ENCODE measurements around the gene PLD4.

Gene PLD4

DNA sequence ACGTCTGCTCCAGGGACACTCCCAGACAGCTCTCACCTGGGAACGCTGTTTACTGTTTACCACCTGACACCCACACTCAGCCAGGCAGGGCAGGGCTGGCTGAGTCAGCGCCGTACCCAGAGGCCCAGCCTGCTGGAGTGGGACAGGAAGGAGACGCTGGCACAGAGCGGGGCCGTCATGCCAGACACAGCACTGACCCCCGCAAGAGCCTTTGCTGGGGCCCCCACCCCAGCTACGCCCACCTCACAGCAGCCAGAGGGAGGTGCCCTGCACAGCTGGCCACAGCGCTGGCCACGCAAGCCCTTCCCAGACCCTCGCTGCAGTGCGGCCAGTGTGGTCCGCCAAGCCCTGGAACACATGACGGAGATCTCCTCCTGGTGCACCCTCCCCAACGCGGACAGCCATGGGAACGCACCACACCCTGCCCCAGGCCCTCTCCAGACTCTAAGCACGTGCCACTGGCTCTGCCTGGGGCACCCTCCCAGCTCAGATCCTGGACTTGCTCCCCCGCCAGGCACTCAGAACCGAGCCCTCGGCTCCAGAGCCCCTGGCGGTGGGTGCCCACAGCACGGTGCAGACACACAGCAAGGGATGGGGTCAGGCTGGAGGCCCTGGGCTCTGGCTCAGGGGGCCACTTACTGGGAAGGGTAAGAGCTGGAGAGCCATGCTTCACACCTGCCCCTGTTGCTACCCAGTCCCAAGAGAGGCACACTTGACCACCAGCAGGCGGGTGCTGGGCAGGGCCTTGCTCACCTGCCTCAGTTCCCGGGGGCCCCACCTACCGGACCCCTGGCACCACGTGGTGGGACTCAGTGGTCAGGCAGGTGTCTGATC, 47.8 kb downstream of the PLD4 start:
- TF ChIP-seq TARDBP (IDR thresholded peaks at IDR 0.05) (no peak), SUZ12 (IDR thresholded peaks at IDR 0.05) (no peak), ZNF384 (IDR thresholded peaks at IDR 0.05) (no peak), L3MBTL2 (conservative IDR thresholded peaks at IDR 0.05) (no peak), ELF4 (IDR thresholded peaks at IDR 0.05) (no peak), LEF1 (IDR thresholded peaks at IDR 0.05; ENCODE audit: borderline replicate concordance) (no peak), CTBP1 (IDR thresholded peaks at IDR 0.05; ENCODE audit: borderline replicate concordance) (no peak), HDGF (IDR thresholded peaks at IDR 0.05; ENCODE audit: borderline replicate concordance) (no peak), NFRKB (IDR thresholded peaks at IDR 0.05) (no peak), FOXA1 (IDR thresholded peaks at IDR 0.05) (no peak), SP1 (IDR thresholded peaks at IDR 0.05) (no peak), BHLHE40 (IDR thresholded peaks at IDR 0.05; ENCODE audit: borderline replicate concordance) (no peak), FOXM1 (IDR thresholded peaks at IDR 0.05; ENCODE audit: borderline replicate concordance) (no peak), ARNT (IDR thresholded peaks at IDR 0.05) (no peak), FOXK2 (IDR thresholded peaks at IDR 0.05) (no peak)
- TF ChIP-seq, protein P1, sequence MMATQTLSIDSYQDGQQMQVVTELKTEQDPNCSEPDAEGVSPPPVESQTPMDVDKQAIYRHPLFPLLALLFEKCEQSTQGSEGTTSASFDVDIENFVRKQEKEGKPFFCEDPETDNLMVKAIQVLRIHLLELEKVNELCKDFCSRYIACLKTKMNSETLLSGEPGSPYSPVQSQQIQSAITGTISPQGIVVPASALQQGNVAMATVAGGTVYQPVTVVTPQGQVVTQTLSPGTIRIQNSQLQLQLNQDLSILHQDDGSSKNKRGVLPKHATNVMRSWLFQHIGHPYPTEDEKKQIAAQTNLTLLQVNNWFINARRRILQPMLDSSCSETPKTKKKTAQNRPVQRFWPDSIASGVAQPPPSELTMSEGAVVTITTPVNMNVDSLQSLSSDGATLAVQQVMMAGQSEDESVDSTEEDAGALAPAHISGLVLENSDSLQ (IDR thresholded peaks at IDR 0.05), result no peak
- ChIA-PET POLR2A (interaction anchor here (0.8 to 1.5 kb wide), 3 partner anchors 13 to 63 kb away, joined by 3 to 4 read pairs (median 3); partner anchors contain the start of gene CLBA1), CTCF (interaction anchor here (0.6 to 5.3 kb wide), 3 partner anchors 13 to 145 kb away, joined by 3 to 42 read pairs (median 3); partner anchors contain the start of gene CLBA1)
- no peak for DNase-seq (ENCODE audit: extremely low spot score)

DNA sequence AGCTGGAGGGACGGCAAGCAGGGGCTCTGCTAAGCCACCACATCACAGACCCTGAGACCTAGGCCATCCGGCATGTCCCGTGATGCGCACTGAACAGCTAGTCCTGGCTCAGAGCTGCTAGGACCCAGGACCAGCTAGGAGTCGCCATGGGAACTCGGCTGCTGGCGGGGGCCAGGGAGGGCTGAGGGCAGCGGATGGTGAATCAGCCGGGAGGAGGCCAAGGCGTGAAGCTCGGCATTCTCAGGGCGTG, 48.4 kb downstream of the PLD4 start:
- no peak for DNase-seq (ENCODE audit: extremely low spot score)
- POLR2A ChIA-PET, result interaction anchor here (0.8 to 1.5 kb wide), 4 partner anchors 13 to 63 kb away, joined by 3 to 7 read pairs (median 4); partner anchors contain the start of genes CDCA4 and CLBA1
- CTCF ChIA-PET, result interaction anchor here (0.6 to 5.3 kb wide), 5 partner anchors 12 to 379 kb away, joined by 3 to 42 read pairs (median 3); partner anchors contain the start of gene CLBA1
- TF ChIP-seq ARNT (IDR thresholded peaks at IDR 0.05) (no peak), SUZ12 (IDR thresholded peaks at IDR 0.05) (no peak), ZNF384 (IDR thresholded peaks at IDR 0.05) (no peak), FOXM1 (IDR thresholded peaks at IDR 0.05; ENCODE audit: borderline replicate concordance) (no peak)

DNA sequence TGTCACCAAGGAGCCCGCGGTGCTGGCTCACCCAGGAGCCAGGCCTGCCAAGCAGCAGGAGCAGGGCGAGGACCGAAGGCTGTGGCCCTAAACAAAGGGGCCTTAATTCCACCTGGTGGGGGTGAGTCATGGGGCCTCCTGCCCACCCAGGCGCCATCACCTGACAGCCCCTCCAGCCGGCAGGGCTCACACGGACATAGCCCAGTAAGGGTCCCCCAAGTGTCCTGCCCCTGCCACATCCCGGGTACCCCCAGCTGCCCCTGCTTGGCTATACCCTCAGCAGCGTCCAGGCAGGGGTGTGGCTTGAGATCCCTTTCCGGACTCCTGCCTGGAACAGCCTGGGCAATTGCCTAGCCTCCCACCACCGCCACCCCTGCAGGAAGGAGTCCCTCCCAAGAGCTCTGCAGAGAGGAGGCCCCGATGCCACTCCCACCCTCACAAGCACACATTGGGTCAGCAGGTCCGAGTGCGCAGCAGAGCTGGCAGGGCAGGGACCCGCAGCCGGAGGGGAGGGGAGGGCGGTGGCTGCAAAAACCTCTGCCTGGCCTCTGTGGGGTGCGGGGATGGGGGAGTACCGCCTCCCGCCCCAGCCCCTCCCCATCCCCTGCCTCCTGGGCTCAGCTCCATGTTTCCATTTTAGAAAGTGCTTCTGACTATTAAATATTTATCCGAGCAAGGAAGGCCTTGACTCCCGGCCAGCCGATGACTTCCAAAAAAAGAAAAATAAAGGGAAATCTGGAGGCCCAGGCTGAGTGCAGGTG, 48.9 kb downstream of the PLD4 start:
- POLR2A ChIA-PET, result interaction anchor here (0.8 to 1.5 kb wide), 5 partner anchors 8 to 62 kb away, joined by 3 to 7 read pairs (median 4); partner anchors contain the start of genes CDCA4 and CLBA1
- DNase-seq (ENCODE audit: extremely low spot score), result no peak
- TF ChIP-seq NFRKB (IDR thresholded peaks at IDR 0.05) (no peak), FOXK2 (IDR thresholded peaks at IDR 0.05) (no peak), ELF4 (IDR thresholded peaks at IDR 0.05) (no peak), L3MBTL2 (conservative IDR thresholded peaks at IDR 0.05) (no peak), LEF1 (IDR thresholded peaks at IDR 0.05; ENCODE audit: borderline replicate concordance) (no peak), HDGF (IDR thresholded peaks at IDR 0.05; ENCODE audit: borderline replicate concordance) (no peak), TARDBP (IDR thresholded peaks at IDR 0.05) (no peak), ZNF384 (IDR thresholded peaks at IDR 0.05) (no peak), BHLHE40 (IDR thresholded peaks at IDR 0.05; ENCODE audit: borderline replicate concordance) (no peak), SUZ12 (IDR thresholded peaks at IDR 0.05) (no peak), CTBP1 (IDR thresholded peaks at IDR 0.05; ENCODE audit: borderline replicate concordance) (no peak), FOXA1 (IDR thresholded peaks at IDR 0.05) (no peak), ARNT (IDR thresholded peaks at IDR 0.05) (no peak)
- TF ChIP-seq, protein P1 (IDR thresholded peaks at IDR 0.05), result no peak
- CTCF ChIA-PET, result interaction anchor here (0.6 to 5.3 kb wide), 5 partner anchors 12 to 379 kb away, joined by 3 to 42 read pairs (median 3); partner anchors contain the start of gene CLBA1

DNA sequence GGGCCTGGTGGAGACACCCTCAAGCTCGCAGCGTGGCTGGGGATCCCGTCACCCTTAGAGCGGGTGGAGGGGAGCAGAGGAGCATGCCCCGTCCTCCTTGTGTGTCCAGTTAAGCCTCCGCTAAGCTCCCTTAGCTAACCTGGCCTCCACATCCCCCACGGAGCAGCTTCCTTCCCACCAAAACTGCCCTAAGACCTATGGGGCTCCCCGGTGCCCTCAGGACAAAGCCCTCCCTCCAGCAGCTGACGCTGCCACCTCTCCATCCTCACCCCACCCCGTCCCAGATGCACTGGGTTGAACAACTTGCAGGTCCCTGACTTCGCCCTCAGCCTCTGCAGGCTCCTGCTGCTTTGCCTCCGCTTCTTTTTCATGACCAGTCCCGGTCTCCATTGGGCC, 49.5 kb downstream of the PLD4 start:
- CTCF ChIA-PET, result interaction anchor here (1.0 to 5.3 kb wide), 4 partner anchors 70 to 116 kb away, joined by 3 to 42 read pairs (median 5); no protein-coding TSS in a partner anchor
- POLR2A ChIA-PET, result interaction anchor here (1.1 to 1.5 kb wide), 4 partner anchors 9 to 221 kb away, joined by 3 to 7 read pairs (median 4); partner anchors contain the start of genes CDCA4 and SIVA1
- no peak for TF ChIP-seq LEF1 (IDR thresholded peaks at IDR 0.05; ENCODE audit: borderline replicate concordance)
- no peak for TF ChIP-seq FOXM1 (IDR thresholded peaks at IDR 0.05; ENCODE audit: borderline replicate concordance)
- TF ChIP-seq SUZ12 (IDR thresholded peaks at IDR 0.05), result no peak
- TF ChIP-seq ZNF384 (IDR thresholded peaks at IDR 0.05), result no peak
- no peak for TF ChIP-seq FOXA1 (IDR thresholded peaks at IDR 0.05)

DNA sequence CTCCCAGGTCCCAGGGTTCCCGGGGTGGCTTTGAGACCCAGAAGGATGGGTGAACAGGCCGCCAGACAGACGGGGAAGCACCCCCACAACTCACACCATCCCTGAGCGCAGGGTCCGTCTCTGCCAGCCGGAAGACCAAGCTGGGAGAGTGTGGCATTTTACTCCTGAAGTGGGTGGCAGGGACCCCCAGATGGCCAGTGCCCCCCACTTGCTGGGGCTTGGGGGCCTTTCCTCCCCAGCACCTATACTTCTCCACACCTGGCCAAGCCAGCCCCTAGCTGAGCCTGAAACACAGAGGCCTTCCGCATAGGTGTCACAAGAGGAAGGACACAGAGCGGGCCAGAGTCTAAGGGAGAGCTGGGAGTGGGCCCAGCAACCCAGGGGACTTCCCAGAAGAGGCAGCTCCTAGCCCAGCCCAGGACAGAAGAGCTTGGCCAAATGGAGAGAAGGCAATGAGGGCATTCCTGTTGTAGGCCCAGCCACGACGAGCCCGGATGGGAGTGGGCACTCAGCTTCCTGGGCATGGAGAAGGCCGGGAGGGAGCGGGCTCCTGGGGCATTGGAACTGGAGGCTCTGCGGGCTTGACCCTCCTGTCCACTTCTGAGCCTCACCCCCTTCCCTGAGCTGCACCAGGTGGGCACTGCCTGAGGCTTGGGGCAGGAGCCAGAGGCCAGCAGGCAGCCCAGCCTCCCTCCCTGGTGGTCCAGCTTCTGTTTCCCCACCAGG, 50.1 kb downstream of the PLD4 start:
- TF ChIP-seq SP1 (IDR thresholded peaks at IDR 0.05) (no peak), ELF4 (IDR thresholded peaks at IDR 0.05) (no peak), HDGF (IDR thresholded peaks at IDR 0.05; ENCODE audit: borderline replicate concordance) (no peak), CTBP1 (IDR thresholded peaks at IDR 0.05; ENCODE audit: borderline replicate concordance) (no peak), NFRKB (IDR thresholded peaks at IDR 0.05) (no peak), ARNT (IDR thresholded peaks at IDR 0.05) (no peak), L3MBTL2 (conservative IDR thresholded peaks at IDR 0.05) (no peak), SUZ12 (IDR thresholded peaks at IDR 0.05) (no peak), FOXA1 (IDR thresholded peaks at IDR 0.05) (no peak), TARDBP (IDR thresholded peaks at IDR 0.05) (no peak), FOXM1 (IDR thresholded peaks at IDR 0.05; ENCODE audit: borderline replicate concordance) (no peak), LEF1 (IDR thresholded peaks at IDR 0.05; ENCODE audit: borderline replicate concordance) (no peak), BHLHE40 (IDR thresholded peaks at IDR 0.05; ENCODE audit: borderline replicate concordance) (no peak), FOXK2 (IDR thresholded peaks at IDR 0.05) (no peak), ZNF384 (IDR thresholded peaks at IDR 0.05) (no peak)
- TF ChIP-seq, protein P1 (IDR thresholded peaks at IDR 0.05), result no peak
- CTCF ChIA-PET, result interaction anchor here (0.8 to 5.3 kb wide), 10 partner anchors 8 to 111 kb away, joined by 3 to 42 read pairs (median 4); partner anchors contain the start of gene CLBA1
- no peak for DNase-seq (ENCODE audit: extremely low spot score)
- POLR2A ChIA-PET, result interaction anchor here (1.1 to 1.4 kb wide), 3 partner anchors 9 to 222 kb away, joined by 3 to 4 read pairs (median 3); partner anchors contain the start of gene SIVA1

More for the DNA sequence above, 49.5 kb downstream of the PLD4 start:
- no peak for DNase-seq (ENCODE audit: extremely low spot score)
